KMS-11 (cell line): Measurements from ENCODE around the gene NXPE1.

Experiments used
- H2AFZ ChIP-seq: fragments of 200-600 bp; sonication (generic); 2 replicates; pipeline ENCODE4 v1.6.1; 2016; ENCODE audit warnings: antibody characterized with exemption, mixed run types, low read depth
- H3K27ac ChIP-seq: fragments of 200-600 bp; sonication (generic); 2 replicates; pipeline ENCODE4 v1.6.1; 2016; ENCODE audit warnings: mild to moderate bottlenecking, mixed run types
- H3K27me3 ChIP-seq: fragments of 200-600 bp; sonication (generic); 2 replicates; pipeline ENCODE4 v1.6.1; 2017; ENCODE audit warnings: mild to moderate bottlenecking, low read depth, mixed run types, moderate library complexity; ENCODE audit not compliant: insufficient read depth
- H3K36me3 ChIP-seq: fragments of 200-600 bp; sonication (generic); 2 replicates; pipeline ENCODE4 v1.6.1; 2017; ENCODE audit warnings: mild to moderate bottlenecking, mixed run types; ENCODE audit not compliant: insufficient read depth
- H3K4me1 ChIP-seq: fragments of 200-600 bp; sonication (generic); 2 replicates; pipeline ENCODE4 v1.6.1; 2016; ENCODE audit warnings: mild to moderate bottlenecking, low read depth, mixed run types; ENCODE audit not compliant: poor library complexity, severe bottlenecking
- H3K4me2 ChIP-seq: fragments of 200-600 bp; sonication (generic); 2 replicates; pipeline ENCODE4 v1.7.0; 2016; ENCODE audit warnings: mild to moderate bottlenecking, mixed run types
- H3K4me3 ChIP-seq: fragments of 200-600 bp; sonication (generic); IDR thresholded peaks from 2 replicates; pipeline ENCODE4 v1.6.1; 2017; ENCODE audit warnings: low read depth, low read length, mixed read lengths; ENCODE audit not compliant: insufficient read depth
- H3K79me2 ChIP-seq: fragments of 200-600 bp; sonication (generic); 2 replicates; pipeline ENCODE4 v1.6.1; 2016; ENCODE audit warnings: low read depth, mixed run types; ENCODE audit not compliant: insufficient read depth
- H3K9ac ChIP-seq: fragments of 200-600 bp; sonication (generic); 2 replicates; pipeline ENCODE4 v1.6.1; 2016; ENCODE audit warnings: mild to moderate bottlenecking, mixed run types
- H4K20me1 ChIP-seq: fragments of 200-600 bp; sonication (generic); 2 replicates; pipeline ENCODE4 v1.6.1; 2016; ENCODE audit warnings: mild to moderate bottlenecking, mixed run types; ENCODE audit not compliant: insufficient read depth
- TF ChIP-seq, protein P1 (sequence below): fragments of 200-600 bp; sonication (generic); conservative IDR thresholded peaks from 2 replicates; pipeline ENCODE4 v1.6.1; 2017; ENCODE audit warnings: low read depth, mild to moderate bottlenecking, antibody characterized with exemption, low read length, moderate library complexity, mixed read lengths

NXPE1 gene

DNA sequence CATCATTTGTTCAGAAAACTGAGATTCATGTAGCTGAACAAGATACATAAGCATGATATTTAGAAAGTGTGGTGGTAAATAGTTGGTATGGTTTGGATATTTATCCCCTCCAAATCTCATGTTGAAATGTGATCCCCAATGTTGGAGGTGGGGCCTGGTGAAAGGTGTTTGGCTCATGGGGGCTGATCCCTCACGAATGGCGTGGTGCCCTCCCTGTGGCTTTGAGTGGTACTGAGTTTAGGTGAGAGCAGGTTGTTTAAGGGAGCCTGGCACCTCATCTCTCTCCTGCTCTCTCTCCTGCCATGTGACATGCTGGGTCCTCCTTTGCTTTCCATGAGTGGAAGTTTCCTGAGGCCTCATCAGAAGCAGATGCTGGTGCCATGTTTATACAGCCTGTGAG, 48.1 kb downstream of the NXPE1 start:
- Histone ChIP-seq H2AFZ (no peak overlapping the region), H4K20me1 (no peaks in the 10 kb centered on the region), H3K4me3 (no peak overlapping the region), H3K27me3 (no peaks in the 10 kb centered on the region), H3K27ac (no peak overlapping the region), H3K9ac (no peak overlapping the region), H3K4me1 (no peaks in the 10 kb centered on the region), H3K4me2 (no peak overlapping the region), H3K79me2 (no peaks in the 10 kb centered on the region), H3K36me3 (no peaks in the 10 kb centered on the region)
- TF ChIP-seq, protein P1, sequence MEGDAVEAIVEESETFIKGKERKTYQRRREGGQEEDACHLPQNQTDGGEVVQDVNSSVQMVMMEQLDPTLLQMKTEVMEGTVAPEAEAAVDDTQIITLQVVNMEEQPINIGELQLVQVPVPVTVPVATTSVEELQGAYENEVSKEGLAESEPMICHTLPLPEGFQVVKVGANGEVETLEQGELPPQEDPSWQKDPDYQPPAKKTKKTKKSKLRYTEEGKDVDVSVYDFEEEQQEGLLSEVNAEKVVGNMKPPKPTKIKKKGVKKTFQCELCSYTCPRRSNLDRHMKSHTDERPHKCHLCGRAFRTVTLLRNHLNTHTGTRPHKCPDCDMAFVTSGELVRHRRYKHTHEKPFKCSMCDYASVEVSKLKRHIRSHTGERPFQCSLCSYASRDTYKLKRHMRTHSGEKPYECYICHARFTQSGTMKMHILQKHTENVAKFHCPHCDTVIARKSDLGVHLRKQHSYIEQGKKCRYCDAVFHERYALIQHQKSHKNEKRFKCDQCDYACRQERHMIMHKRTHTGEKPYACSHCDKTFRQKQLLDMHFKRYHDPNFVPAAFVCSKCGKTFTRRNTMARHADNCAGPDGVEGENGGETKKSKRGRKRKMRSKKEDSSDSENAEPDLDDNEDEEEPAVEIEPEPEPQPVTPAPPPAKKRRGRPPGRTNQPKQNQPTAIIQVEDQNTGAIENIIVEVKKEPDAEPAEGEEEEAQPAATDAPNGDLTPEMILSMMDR, result no peak

DNA sequence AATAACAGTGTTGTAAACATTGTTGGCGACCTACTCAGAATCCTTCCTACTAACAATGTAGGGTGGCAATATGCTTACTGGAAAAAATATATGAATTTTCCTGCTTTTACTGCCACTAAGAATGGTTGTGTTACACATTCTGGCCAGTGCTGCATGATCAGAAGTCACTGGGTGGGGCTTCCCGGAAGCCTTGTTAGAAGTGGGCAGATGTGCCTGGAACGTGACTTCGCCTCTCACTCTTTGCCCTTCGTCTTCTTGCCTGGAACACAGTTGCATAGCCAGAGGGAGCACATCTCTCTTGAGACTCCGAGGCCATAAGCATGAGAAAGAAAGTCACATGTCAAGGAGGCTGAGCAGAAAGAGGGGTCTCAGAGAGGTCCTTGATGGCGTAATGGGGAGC, 48.6 kb downstream of the NXPE1 start:
- Histone ChIP-seq H2AFZ (no peak overlapping the region), H3K27me3 (no peaks in the 10 kb centered on the region), H3K4me1 (no peaks in the 10 kb centered on the region), H3K4me2 (no peak overlapping the region), H4K20me1 (no peaks in the 10 kb centered on the region), H3K27ac (no peak overlapping the region), H3K79me2 (no peaks in the 10 kb centered on the region), H3K4me3 (no peak overlapping the region), H3K36me3 (no peaks in the 10 kb centered on the region), H3K9ac (no peak overlapping the region)
- TF ChIP-seq, protein P1, result no peak

DNA sequence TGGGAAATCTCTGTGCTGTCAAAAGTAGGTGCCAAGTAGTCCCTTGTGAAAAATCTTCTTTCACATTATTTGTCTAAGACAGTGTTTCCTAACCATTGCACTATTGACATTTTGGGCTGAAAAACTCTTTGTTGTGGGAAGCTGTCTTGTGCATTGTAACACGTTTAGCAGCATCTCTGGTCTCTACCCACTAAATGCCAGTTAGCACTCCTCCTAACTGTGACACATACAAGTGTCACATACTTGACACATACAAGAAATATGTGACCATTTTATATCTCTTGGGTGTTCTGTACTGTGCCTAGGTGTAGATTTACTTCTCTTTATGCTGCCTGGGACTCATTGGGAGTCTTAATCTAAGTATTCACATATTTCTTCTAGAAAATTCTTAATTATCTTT, 57.8 kb downstream of the NXPE1 start:
- Histone ChIP-seq H3K27ac (no peak overlapping the region), H3K4me2 (no peak overlapping the region)
- TF ChIP-seq, protein P1, result no peak

DNA sequence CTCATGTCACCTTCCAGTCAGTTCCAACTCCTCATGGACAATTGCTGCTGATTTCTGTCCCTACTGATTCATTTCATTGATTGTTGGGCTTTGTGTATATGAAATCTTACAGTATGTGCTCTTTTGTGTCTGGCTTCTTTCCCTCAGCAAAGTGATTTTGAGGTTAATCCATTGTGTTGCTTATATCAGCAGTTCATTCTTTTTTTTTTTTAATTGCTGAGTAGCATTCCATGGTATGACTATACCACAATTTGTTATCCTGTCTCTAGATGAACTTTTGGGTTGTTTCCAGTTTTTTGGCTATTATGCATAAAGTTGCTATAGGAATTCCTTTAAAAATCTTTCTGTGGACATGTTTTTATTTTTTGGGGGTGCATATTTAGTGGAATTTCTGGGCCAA, 59.9 kb downstream of the NXPE1 start:
- no peak overlapping the region for H3K9ac ChIP-seq
- H2AFZ ChIP-seq, result no peak overlapping the region
- no peak overlapping the region for H3K4me3 ChIP-seq
- no peaks in the 10 kb centered on the region for H3K36me3 ChIP-seq
- no peaks in the 10 kb centered on the region for H3K79me2 ChIP-seq
- H3K27me3 ChIP-seq, result no peaks in the 10 kb centered on the region
- no peak overlapping the region for H3K27ac ChIP-seq
- TF ChIP-seq, protein P1, result no peak
- H3K4me1 ChIP-seq, result no peaks in the 10 kb centered on the region
- H3K4me2 ChIP-seq, result no peak overlapping the region
- H4K20me1 ChIP-seq, result no peaks in the 10 kb centered on the region

More for the DNA sequence above, 57.8 kb downstream of the NXPE1 start:
- Histone ChIP-seq H4K20me1 (no peaks in the 10 kb centered on the region), H3K79me2 (no peaks in the 10 kb centered on the region), H3K4me3 (no peak overlapping the region), H2AFZ (no peak overlapping the region), H3K9ac (no peak overlapping the region), H3K4me1 (no peaks in the 10 kb centered on the region), H3K27me3 (no peaks in the 10 kb centered on the region), H3K36me3 (no peaks in the 10 kb centered on the region)
